ENCODE measurements around the gene ANXA11. TPM values are rescaled to one million over a fixed set of nuclear protein-coding genes. Genes with fewer than 3 reads are reported as not detected.
"Not testable (repeated sequence)": the region's sequence is repeated elsewhere in the genome, so short reads cannot be mapped to it uniquely, and the experiment has no call there.

ANXA11 gene
- total and polyA plus RNA-seq, 2 donors, result 107 to 152 TPM

- H3K36me3 ChIP-seq (ENCODE audit: control insufficient read depth in 2 of 2, insufficient read depth in 2 of 2, low read length in 1 of 2), result peaks cover 62 to 64% of the 10 kb centered on the region in 2 donors
- peaks cover 1 to 7% of the 10 kb centered on the region in 2 donors for H3K4me1 ChIP-seq (ENCODE audit: control insufficient read depth in 2 of 2, insufficient read depth in 2 of 2, low read length in 2 of 2)
- no peaks in the 10 kb centered on the region for H3K9me3 ChIP-seq (ENCODE audit: control insufficient read depth in 2 of 2, insufficient read depth in 1 of 2, low read length in 1 of 2)
- no peak overlapping the region for H3K4me3 ChIP-seq (ENCODE audit: low read length in 2 of 2)
- no peak overlapping the region for H3K27ac ChIP-seq (ENCODE audit: low read depth in 1 of 2, low read length in 1 of 2)
- no peak for DNase-seq (ENCODE audit: low read depth in 6 of 9, low spot score in 9 of 9)
- WGBS, result 76% methylated on average over 2 of the region's 2 CpGs
- no peaks in the 10 kb centered on the region for H3K27me3 ChIP-seq (ENCODE audit: control insufficient read depth in 2 of 2, insufficient read depth in 1 of 2, low read length in 1 of 2)
Measured at GRCh38 chr10:80150172-80150571, 55.2 kb downstream of the ANXA11 start.

- Histone ChIP-seq H3K4me1 (ENCODE audit: control insufficient read depth in 2 of 2, insufficient read depth in 2 of 2, low read length in 2 of 2) (peaks cover 11 to 18% of the 10 kb centered on the region in 2 donors), H3K9me3 (ENCODE audit: control insufficient read depth in 2 of 2, insufficient read depth in 1 of 2, low read length in 1 of 2) (no peaks in the 10 kb centered on the region), H3K27me3 (ENCODE audit: control insufficient read depth in 2 of 2, insufficient read depth in 1 of 2, low read length in 1 of 2) (no peaks in the 10 kb centered on the region), H3K27ac (ENCODE audit: low read depth in 1 of 2, low read length in 1 of 2) (no peak overlapping the region), H3K4me3 (ENCODE audit: low read length in 2 of 2) (no peak overlapping the region), H3K36me3 (ENCODE audit: control insufficient read depth in 2 of 2, insufficient read depth in 2 of 2, low read length in 1 of 2) (peaks cover 52 to 54% of the 10 kb centered on the region in 2 donors)
- WGBS, result 96% methylated on average over 2 of the region's 2 CpGs
- DNase-seq (ENCODE audit: low read depth in 6 of 9, low spot score in 9 of 9), result no peak
Measured at GRCh38 chr10:80149123-80149522, 56.2 kb downstream of the ANXA11 start.

- Histone ChIP-seq H3K27me3 (ENCODE audit: control insufficient read depth in 2 of 2, insufficient read depth in 1 of 2, low read length in 1 of 2) (no peaks in the 10 kb centered on the region), H3K27ac (ENCODE audit: low read depth in 1 of 2, low read length in 1 of 2) (no peak overlapping the region), H3K9me3 (ENCODE audit: control insufficient read depth in 2 of 2, insufficient read depth in 1 of 2, low read length in 1 of 2) (no peaks in the 10 kb centered on the region), H3K4me1 (ENCODE audit: control insufficient read depth in 2 of 2, insufficient read depth in 2 of 2, low read length in 2 of 2) (peaks cover 15 to 22% of the 10 kb centered on the region in 2 donors), H3K36me3 (ENCODE audit: control insufficient read depth in 2 of 2, insufficient read depth in 2 of 2, low read length in 1 of 2) (peaks cover 44 to 46% of the 10 kb centered on the region in 2 donors), H3K4me3 (ENCODE audit: low read length in 2 of 2) (no peak overlapping the region)
- WGBS, result 97% methylated on average over 5 of the region's 5 CpGs
- DNase-seq (ENCODE audit: low read depth in 6 of 9, low spot score in 9 of 9), result no peak
Measured at GRCh38 chr10:80148166-80148805, 57.1 kb downstream of the ANXA11 start.

GRCh38 chr10:80146918-80147317 lies 58.4 kb downstream of the ANXA11 start:
- Histone ChIP-seq H3K4me3 (ENCODE audit: low read length in 2 of 2) (no peak overlapping the region), H3K27me3 (ENCODE audit: control insufficient read depth in 2 of 2, insufficient read depth in 1 of 2, low read length in 1 of 2) (peaks cover 0 to 2% of the 10 kb centered on the region in 2 donors), H3K27ac (ENCODE audit: low read depth in 1 of 2, low read length in 1 of 2) (no peak overlapping the region), H3K36me3 (ENCODE audit: control insufficient read depth in 2 of 2, insufficient read depth in 2 of 2, low read length in 1 of 2) (peaks cover 32 to 33% of the 10 kb centered on the region in 2 donors), H3K9me3 (ENCODE audit: control insufficient read depth in 2 of 2, insufficient read depth in 1 of 2, low read length in 1 of 2) (no peaks in the 10 kb centered on the region), H3K4me1 (ENCODE audit: control insufficient read depth in 2 of 2, insufficient read depth in 2 of 2, low read length in 2 of 2) (peaks cover 15 to 22% of the 10 kb centered on the region in 2 donors)
- 67% methylated on average over 3 of the region's 3 CpGs for WGBS
- no peak for DNase-seq (ENCODE audit: low read depth in 6 of 9, low spot score in 9 of 9)

- H3K27me3 ChIP-seq (ENCODE audit: control insufficient read depth in 2 of 2, insufficient read depth in 1 of 2, low read length in 1 of 2); H3K4me3 ChIP-seq (ENCODE audit: low read length in 2 of 2); DNase-seq (ENCODE audit: low read depth in 6 of 9, low spot score in 9 of 9); H3K9me3 ChIP-seq (ENCODE audit: control insufficient read depth in 2 of 2, insufficient read depth in 1 of 2, low read length in 1 of 2): not testable (repeated sequence)
- peak overlapping the region in 1 of 2 donors; percentile 86 for H3K27ac ChIP-seq (ENCODE audit: low read depth in 1 of 2, low read length in 1 of 2)
- peaks cover 21 to 22% of the 10 kb centered on the region in 2 donors for H3K36me3 ChIP-seq (ENCODE audit: control insufficient read depth in 2 of 2, insufficient read depth in 2 of 2, low read length in 1 of 2)
- H3K4me1 ChIP-seq (ENCODE audit: control insufficient read depth in 2 of 2, insufficient read depth in 2 of 2, low read length in 2 of 2), result peaks cover 15 to 20% of the 10 kb centered on the region in 2 donors
- WGBS, result 86% methylated on average over 11 of the region's 11 CpGs
Measured at GRCh38 chr10:80145406-80146308, 59.7 kb downstream of the ANXA11 start.

- H3K4me1 ChIP-seq (ENCODE audit: control insufficient read depth in 2 of 2, insufficient read depth in 2 of 2, low read length in 2 of 2), result peaks cover 15 to 20% of the 10 kb centered on the region in 2 donors
- peaks cover 0 to 5% of the 10 kb centered on the region in 2 donors for H3K27me3 ChIP-seq (ENCODE audit: control insufficient read depth in 2 of 2, insufficient read depth in 1 of 2, low read length in 1 of 2)
- WGBS, result 1% methylated on average over 12 of the region's 12 CpGs
- H3K9me3 ChIP-seq (ENCODE audit: control insufficient read depth in 2 of 2, insufficient read depth in 1 of 2, low read length in 1 of 2), result no peaks in the 10 kb centered on the region
- H3K36me3 ChIP-seq (ENCODE audit: control insufficient read depth in 2 of 2, insufficient read depth in 2 of 2, low read length in 1 of 2), result peaks cover 13% of the 10 kb centered on the region in 2 donors
- peak in 8 of 9 donors; percentile 37 to 85 (median 62) for DNase-seq (ENCODE audit: low read depth in 6 of 9, low spot score in 9 of 9)
- H3K27ac ChIP-seq (ENCODE audit: low read depth in 1 of 2, low read length in 1 of 2), result peak overlapping the region; percentile 76 to 86
- H3K4me3 ChIP-seq (ENCODE audit: low read length in 2 of 2), result peak overlapping the region; percentile 26 to 44
Measured at GRCh38 chr10:80144696-80145131, 60.6 kb downstream of the ANXA11 start.

- peak overlapping the region; percentile 26 to 44 for H3K4me3 ChIP-seq (ENCODE audit: low read length in 2 of 2)
- peaks cover 0 to 5% of the 10 kb centered on the region in 2 donors for H3K27me3 ChIP-seq (ENCODE audit: control insufficient read depth in 2 of 2, insufficient read depth in 1 of 2, low read length in 1 of 2)
- peaks cover 15 to 20% of the 10 kb centered on the region in 2 donors for H3K4me1 ChIP-seq (ENCODE audit: control insufficient read depth in 2 of 2, insufficient read depth in 2 of 2, low read length in 2 of 2)
- DNase-seq (ENCODE audit: low read depth in 6 of 9, low spot score in 9 of 9), result peak in 7 of 9 donors; percentile 18 to 59 (median 36)
- WGBS, result 13% methylated on average over 28 of the region's 28 CpGs
- peaks cover 12 to 13% of the 10 kb centered on the region in 2 donors for H3K36me3 ChIP-seq (ENCODE audit: control insufficient read depth in 2 of 2, insufficient read depth in 2 of 2, low read length in 1 of 2)
- no peaks in the 10 kb centered on the region for H3K9me3 ChIP-seq (ENCODE audit: control insufficient read depth in 2 of 2, insufficient read depth in 1 of 2, low read length in 1 of 2)
- peak overlapping the region; percentile 46 to 86 for H3K27ac ChIP-seq (ENCODE audit: low read depth in 1 of 2, low read length in 1 of 2)
Measured at GRCh38 chr10:80144067-80144695, 61.2 kb downstream of the ANXA11 start.

- H3K27ac ChIP-seq (ENCODE audit: low read depth in 1 of 2, low read length in 1 of 2), result no peak overlapping the region
- H3K36me3 ChIP-seq (ENCODE audit: control insufficient read depth in 2 of 2, insufficient read depth in 2 of 2, low read length in 1 of 2), result no peaks in the 10 kb centered on the region
- WGBS, result 89% methylated on average over 19 of the region's 19 CpGs
- H3K27me3 ChIP-seq (ENCODE audit: control insufficient read depth in 2 of 2, insufficient read depth in 1 of 2, low read length in 1 of 2), result peaks cover 0 to 5% of the 10 kb centered on the region in 2 donors
- H3K4me3 ChIP-seq (ENCODE audit: low read length in 2 of 2), result no peak overlapping the region
- H3K9me3 ChIP-seq (ENCODE audit: control insufficient read depth in 2 of 2, insufficient read depth in 1 of 2, low read length in 1 of 2), result no peaks in the 10 kb centered on the region
- H3K4me1 ChIP-seq (ENCODE audit: control insufficient read depth in 2 of 2, insufficient read depth in 2 of 2, low read length in 2 of 2), result peaks cover 15 to 20% of the 10 kb centered on the region in 2 donors
- DNase-seq (ENCODE audit: low read depth in 6 of 9, low spot score in 9 of 9), result no peak
Measured at GRCh38 chr10:80141696-80142460, 63.5 kb downstream of the ANXA11 start.

Measured in thymus (tissue), 11 donors.